SU-DHL-6 (cell line): ENCODE data around the gene BLCAP.

ENCODE experiments used
- H2AFZ ChIP-seq: fragments of 200-600 bp; sonication (generic); 2 replicates; pipeline ENCODE4 v1.6.1; 2014; ENCODE audit warnings: low read depth, mild to moderate bottlenecking, moderate library complexity, mixed read lengths, antibody characterized with exemption, low read length; ENCODE audit not compliant: severe bottlenecking
- H3F3A ChIP-seq: fragments of 200-600 bp; shearing (Covaris generic); 2 replicates; pipeline ENCODE4 v1.6.0; 2016; ENCODE audit warnings: antibody characterized with exemption, mild to moderate bottlenecking; ENCODE audit not compliant: insufficient read depth
- H3K27ac ChIP-seq: fragments of 200-600 bp; sonication (generic); 2 replicates; pipeline ENCODE4 v1.5.1; 2016; ENCODE audit warnings: low read depth, mild to moderate bottlenecking, low read length, moderate library complexity, mixed read lengths
- H3K27me3 ChIP-seq: fragments of 200-600 bp; sonication (generic), shearing (Covaris generic); 2 replicates; pipeline ENCODE4 v1.6.0; 2014; ENCODE audit warnings: mild to moderate bottlenecking, low read length
- H3K36me3 ChIP-seq: fragments of 200-600 bp; sonication (generic); 2 replicates; pipeline ENCODE4 v1.6.1; 2014; ENCODE audit warnings: mild to moderate bottlenecking, low read length, mixed read lengths
- H3K4me2 ChIP-seq: fragments of 300-600, 200-600 bp; shearing (Covaris generic), sonication (generic); 2 replicates; pipeline ENCODE4 v1.6.0; 2014; ENCODE audit warnings: low read length, low read depth, mild to moderate bottlenecking; ENCODE audit not compliant: poor library complexity, severe bottlenecking
- H3K4me3 ChIP-seq: fragments of 200-600 bp; sonication (generic); 2 replicates; pipeline ENCODE4 v1.5.1; 2014; ENCODE audit warnings: antibody characterized with exemption, low read length, mild to moderate bottlenecking, mixed read lengths; ENCODE audit not compliant: insufficient read depth, poor library complexity, severe bottlenecking
- H3K79me2 ChIP-seq: fragments of 200-600 bp; sonication (generic); 2 replicates; pipeline ENCODE4 v1.6.1; 2014; ENCODE audit warnings: mild to moderate bottlenecking, low read length, moderate library complexity; ENCODE audit not compliant: insufficient read depth
- H3K9ac ChIP-seq: fragments of 200-600 bp; sonication (generic); 2 replicates; pipeline ENCODE4 v1.7.0; 2014; ENCODE audit warnings: mild to moderate bottlenecking, low read length
- H3K9me2 ChIP-seq: fragments of 200-600 bp; sonication (generic); replicated peaks from 2 replicates; pipeline ENCODE4 v1.6.1; 2014; ENCODE audit warnings: low read length; ENCODE audit not compliant: insufficient read depth
- H3K9me3 ChIP-seq: fragments of 200-600 bp; sonication (generic); 2 replicates; pipeline ENCODE4 v1.6.1; 2014; ENCODE audit warnings: low read length, mixed read lengths; ENCODE audit not compliant: insufficient read depth
- H4K20me1 ChIP-seq: fragments of 200-600 bp; sonication (generic); 2 replicates; pipeline ENCODE4 v1.6.1; 2014; ENCODE audit warnings: low read depth, mild to moderate bottlenecking, antibody characterized with exemption, low read length, moderate library complexity, mixed read lengths
- CTCF ChIP-seq: fragments of 200-600 bp; sonication (generic); IDR thresholded peaks from one replicate; pipeline ENCODE4 v1.5.1; 2017; ENCODE audit warnings: antibody characterized with exemption, mild to moderate bottlenecking, low read length, moderate library complexity; ENCODE audit not compliant: insufficient read depth, poor library complexity, severe bottlenecking
- EZH2phosphoT487 ChIP-seq: fragments of 200-600 bp; sonication (generic), shearing (Covaris generic); conservative IDR thresholded peaks from 2 replicates; pipeline ENCODE4 v1.6.1; 2018; ENCODE audit warnings: mild to moderate bottlenecking, antibody characterized with exemption, low read length, moderate library complexity, mixed read lengths

Gene BLCAP

GRCh38 chr20:37559312-37560027 lies 31.8 kb upstream of the BLCAP start:
- Histone ChIP-seq H2AFZ (no peak overlapping the region), H3K27ac (no peak overlapping the region), H4K20me1 (no peaks in the 10 kb centered on the region), H3F3A (no peaks in the 10 kb centered on the region), H3K36me3 (no peaks in the 10 kb centered on the region), H3K27me3 (no peaks in the 10 kb centered on the region), H3K4me2 (no peak overlapping the region), H3K9me2 (no peaks in the 10 kb centered on the region), H3K4me3 (no peak overlapping the region), H3K9ac (no peak overlapping the region), H3K79me2 (no peaks in the 10 kb centered on the region), H3K9me3 (no peaks in the 10 kb centered on the region)
- TF ChIP-seq CTCF, result no peak
- TF ChIP-seq EZH2phosphoT487, result no peak

GRCh38 chr20:37558779-37559178 lies 31.1 kb upstream of the BLCAP start:
- no peak for TF ChIP-seq EZH2phosphoT487
- no peak for TF ChIP-seq CTCF
- H2AFZ ChIP-seq, result no peak overlapping the region
- H4K20me1 ChIP-seq, result no peaks in the 10 kb centered on the region
- H3K4me3 ChIP-seq, result no peak overlapping the region
- H3K9ac ChIP-seq, result no peak overlapping the region
- no peak overlapping the region for H3K4me2 ChIP-seq
- H3K27ac ChIP-seq, result no peak overlapping the region
- no peaks in the 10 kb centered on the region for H3K9me2 ChIP-seq
- no peaks in the 10 kb centered on the region for H3K79me2 ChIP-seq
- H3K36me3 ChIP-seq, result no peaks in the 10 kb centered on the region
- H3K9me3 ChIP-seq, result no peaks in the 10 kb centered on the region
- no peaks in the 10 kb centered on the region for H3K27me3 ChIP-seq
- no peaks in the 10 kb centered on the region for H3F3A ChIP-seq

- no peaks in the 10 kb centered on the region for H3K79me2 ChIP-seq
- TF ChIP-seq CTCF, result no peak
- TF ChIP-seq EZH2phosphoT487, result no peak
These were observed 30.6 kb upstream of the BLCAP start for GRCh38 chr20:37558306-37558705.

More at GRCh38 chr20:37558306-37558705, 30.6 kb upstream of the BLCAP start:
- Histone ChIP-seq H3K4me3 (no peak overlapping the region), H3K9me3 (no peaks in the 10 kb centered on the region), H3K27me3 (no peaks in the 10 kb centered on the region), H3K9ac (no peak overlapping the region), H3K4me2 (no peak overlapping the region), H3K36me3 (no peaks in the 10 kb centered on the region), H4K20me1 (no peaks in the 10 kb centered on the region), H3F3A (no peaks in the 10 kb centered on the region), H2AFZ (no peak overlapping the region), H3K27ac (no peak overlapping the region), H3K9me2 (no peaks in the 10 kb centered on the region)
